ENCODE measurements around the gene LCN2.

Gene LCN2

DNA sequence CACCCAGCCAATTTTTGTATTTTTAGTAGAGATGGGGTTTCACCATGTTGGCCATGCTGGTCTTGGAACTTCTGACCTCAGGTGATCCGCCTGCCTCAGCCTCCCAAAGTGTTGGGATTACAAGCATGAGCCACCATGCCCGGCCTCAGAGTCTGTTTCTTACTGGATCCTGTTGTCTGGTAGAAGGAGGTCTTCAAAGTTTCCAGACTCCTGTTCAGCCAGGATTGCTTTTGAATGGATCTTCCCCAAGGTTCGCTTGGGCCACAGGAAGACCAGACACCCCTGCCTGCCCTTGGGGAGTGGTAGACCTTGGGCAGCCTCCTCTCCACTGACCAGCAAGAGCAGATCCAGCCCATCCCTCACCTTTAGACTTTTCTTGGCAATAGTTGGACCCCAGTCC, 7.6 kb upstream of the LCN2 start:
- H3K9me2 ChIP-seq (replicated peaks; ENCODE audit: insufficient read depth, low read length): no peaks in the 10 kb centered on the region
- no peak overlapping the region for H3K27ac ChIP-seq (ENCODE audit: low read depth, low read length)
- no peaks in the 10 kb centered on the region for H3F3A ChIP-seq (ENCODE audit: insufficient read depth)
- TF ChIP-seq EZH2phosphoT487 (conservative IDR thresholded peaks at IDR 0.05; ENCODE audit: low read length): no peak
- TF ChIP-seq, protein P1, sequence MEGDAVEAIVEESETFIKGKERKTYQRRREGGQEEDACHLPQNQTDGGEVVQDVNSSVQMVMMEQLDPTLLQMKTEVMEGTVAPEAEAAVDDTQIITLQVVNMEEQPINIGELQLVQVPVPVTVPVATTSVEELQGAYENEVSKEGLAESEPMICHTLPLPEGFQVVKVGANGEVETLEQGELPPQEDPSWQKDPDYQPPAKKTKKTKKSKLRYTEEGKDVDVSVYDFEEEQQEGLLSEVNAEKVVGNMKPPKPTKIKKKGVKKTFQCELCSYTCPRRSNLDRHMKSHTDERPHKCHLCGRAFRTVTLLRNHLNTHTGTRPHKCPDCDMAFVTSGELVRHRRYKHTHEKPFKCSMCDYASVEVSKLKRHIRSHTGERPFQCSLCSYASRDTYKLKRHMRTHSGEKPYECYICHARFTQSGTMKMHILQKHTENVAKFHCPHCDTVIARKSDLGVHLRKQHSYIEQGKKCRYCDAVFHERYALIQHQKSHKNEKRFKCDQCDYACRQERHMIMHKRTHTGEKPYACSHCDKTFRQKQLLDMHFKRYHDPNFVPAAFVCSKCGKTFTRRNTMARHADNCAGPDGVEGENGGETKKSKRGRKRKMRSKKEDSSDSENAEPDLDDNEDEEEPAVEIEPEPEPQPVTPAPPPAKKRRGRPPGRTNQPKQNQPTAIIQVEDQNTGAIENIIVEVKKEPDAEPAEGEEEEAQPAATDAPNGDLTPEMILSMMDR (IDR thresholded peaks at IDR 0.05; ENCODE audit: insufficient read depth, low read length, poor library complexity, severe bottlenecking): no peak
- no peak overlapping the region for H2AFZ ChIP-seq (ENCODE audit: low read depth, low read length, severe bottlenecking)
- H3K79me2 ChIP-seq (ENCODE audit: insufficient read depth, low read length): no peaks in the 10 kb centered on the region
- H3K27me3 ChIP-seq (ENCODE audit: low read length): no peaks in the 10 kb centered on the region
- no peaks in the 10 kb centered on the region for H3K36me3 ChIP-seq (ENCODE audit: low read length)
- no peak overlapping the region for H3K9ac ChIP-seq (ENCODE audit: low read length)
- H3K4me3 ChIP-seq (ENCODE audit: insufficient read depth, low read length, poor library complexity, severe bottlenecking): no peak overlapping the region
- no peaks in the 10 kb centered on the region for H3K9me3 ChIP-seq (ENCODE audit: insufficient read depth, low read length)
- no peaks in the 10 kb centered on the region for H4K20me1 ChIP-seq (ENCODE audit: low read depth, low read length)
- H3K4me2 ChIP-seq (ENCODE audit: low read depth, low read length, poor library complexity, severe bottlenecking): no peak overlapping the region

DNA sequence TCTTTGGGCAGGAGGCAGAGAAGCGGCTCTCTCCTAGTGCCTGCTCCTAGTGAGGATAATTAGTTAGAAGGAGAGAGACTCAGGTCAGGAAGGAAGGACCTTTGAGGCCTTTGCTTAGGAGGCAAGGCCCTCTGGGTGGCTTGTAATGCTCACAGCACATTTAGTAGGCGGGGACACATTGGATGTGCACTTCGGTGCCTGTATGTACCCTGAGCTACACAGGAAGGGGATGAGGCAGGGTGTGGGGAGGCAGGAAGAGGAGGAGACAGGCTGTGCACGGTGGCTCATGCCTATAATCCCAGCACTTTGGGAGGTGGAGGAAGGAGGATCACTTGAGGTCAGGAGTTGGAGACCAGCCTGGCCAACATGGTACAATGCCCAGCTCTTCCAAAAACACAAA, 7.2 kb upstream of the LCN2 start:
- TF ChIP-seq, protein P1 (IDR thresholded peaks at IDR 0.05; ENCODE audit: insufficient read depth, low read length, poor library complexity, severe bottlenecking): no peak
- no peak for TF ChIP-seq EZH2phosphoT487 (conservative IDR thresholded peaks at IDR 0.05; ENCODE audit: low read length)
- Histone ChIP-seq H3K27ac (ENCODE audit: low read depth, low read length) (no peak overlapping the region), H3K4me3 (ENCODE audit: insufficient read depth, low read length, poor library complexity, severe bottlenecking) (no peak overlapping the region), H4K20me1 (ENCODE audit: low read depth, low read length) (no peaks in the 10 kb centered on the region), H3F3A (ENCODE audit: insufficient read depth) (no peaks in the 10 kb centered on the region), H2AFZ (ENCODE audit: low read depth, low read length, severe bottlenecking) (no peak overlapping the region), H3K4me2 (ENCODE audit: low read depth, low read length, poor library complexity, severe bottlenecking) (no peak overlapping the region), H3K9ac (ENCODE audit: low read length) (no peak overlapping the region), H3K27me3 (ENCODE audit: low read length) (no peaks in the 10 kb centered on the region), H3K9me3 (ENCODE audit: insufficient read depth, low read length) (no peaks in the 10 kb centered on the region), H3K9me2 (replicated peaks; ENCODE audit: insufficient read depth, low read length) (no peaks in the 10 kb centered on the region), H3K36me3 (ENCODE audit: low read length) (no peaks in the 10 kb centered on the region), H3K79me2 (ENCODE audit: insufficient read depth, low read length) (no peaks in the 10 kb centered on the region)

DNA sequence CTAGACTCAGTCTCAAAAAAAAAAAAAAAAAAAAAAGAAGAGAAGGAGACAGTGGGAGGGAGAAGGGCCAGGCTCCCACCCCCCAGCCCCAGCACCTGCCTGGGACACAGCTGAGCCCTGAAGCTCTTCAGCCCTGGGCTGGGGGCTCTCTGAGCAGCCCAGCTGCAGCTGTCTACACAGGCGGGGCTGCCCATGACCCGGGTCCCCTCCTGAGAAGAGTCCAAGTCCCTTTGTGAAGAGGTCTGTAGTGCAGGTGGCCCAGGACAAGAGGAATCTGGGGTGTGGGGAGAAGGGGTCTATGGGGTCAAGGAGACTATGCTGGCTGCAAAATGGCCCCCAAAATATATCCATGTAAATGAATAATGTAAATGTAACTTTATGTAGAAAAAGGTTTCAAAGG, 6.7 kb upstream of the LCN2 start:
- H2AFZ ChIP-seq (ENCODE audit: low read depth, low read length, severe bottlenecking): no peak overlapping the region
- H4K20me1 ChIP-seq (ENCODE audit: low read depth, low read length): no peaks in the 10 kb centered on the region
- H3K27ac ChIP-seq (ENCODE audit: low read depth, low read length): no peak overlapping the region
- H3K9me2 ChIP-seq (replicated peaks; ENCODE audit: insufficient read depth, low read length): no peaks in the 10 kb centered on the region
- no peak overlapping the region for H3K4me2 ChIP-seq (ENCODE audit: low read depth, low read length, poor library complexity, severe bottlenecking)
- no peaks in the 10 kb centered on the region for H3K27me3 ChIP-seq (ENCODE audit: low read length)
- no peaks in the 10 kb centered on the region for H3F3A ChIP-seq (ENCODE audit: insufficient read depth)
- H3K79me2 ChIP-seq (ENCODE audit: insufficient read depth, low read length): no peaks in the 10 kb centered on the region
- TF ChIP-seq EZH2phosphoT487 (conservative IDR thresholded peaks at IDR 0.05; ENCODE audit: low read length): no peak
- TF ChIP-seq, protein P1 (IDR thresholded peaks at IDR 0.05; ENCODE audit: insufficient read depth, low read length, poor library complexity, severe bottlenecking): no peak
- H3K4me3 ChIP-seq (ENCODE audit: insufficient read depth, low read length, poor library complexity, severe bottlenecking): no peak overlapping the region
- H3K9me3 ChIP-seq (ENCODE audit: insufficient read depth, low read length): no peaks in the 10 kb centered on the region
- H3K9ac ChIP-seq (ENCODE audit: low read length): no peak overlapping the region
- H3K36me3 ChIP-seq (ENCODE audit: low read length): no peaks in the 10 kb centered on the region
